Naive B cell (primary cell): ENCODE measurements around the gene ZC3H15. TPM values are rescaled to one million over a fixed set of nuclear protein-coding genes. Genes with fewer than 3 reads are reported as not detected.
A peak's percentile ranks its signal among the peaks of the same experiment; 100 is the strongest.
"Not testable (repeated sequence)": the region's sequence is repeated elsewhere in the genome, so short reads cannot be mapped to it uniquely, and the experiment has no call there.

Experiments
- ATAC-seq, 2 donors: fragments of 150-1000 bp; cut with Tn5 transposase; 2 replicates each; pipeline ENCODE4 v1.10.0; 2021; ENCODE audit warnings: low read depth in 2 of 2, mild to moderate bottlenecking in 2 of 2, moderate library complexity in 2 of 2
- DNase-seq: peaks from one replicate; pipeline ENCODE4 v3.0.0; 2022
- H3K27ac Mint-ChIP-seq, 6 donors: one replicate each; pipeline ENCODE4 v1.8.0; 2020 to 2022; ENCODE audit warnings: mild to moderate bottlenecking in 6 of 6, mixed read lengths in 6 of 6, moderate library complexity in 5 of 6, inconsistent platforms in 2 of 6
- H3K27me3 Mint-ChIP-seq, 3 donors: one replicate each; pipeline ENCODE4 v1.8.0; 2021 to 2022; ENCODE audit warnings: mixed read lengths in 3 of 3, mild to moderate bottlenecking in 1 of 3
- H3K36me3 Mint-ChIP-seq, 2 donors: one replicate each; pipeline ENCODE4 v1.8.0; 2020 to 2022; ENCODE audit warnings: mixed read lengths in 2 of 2, inconsistent platforms in 1 of 2, mild to moderate bottlenecking in 1 of 2
- H3K4me1 Mint-ChIP-seq, 3 donors: one replicate each; pipeline ENCODE4 v1.8.0; 2020 to 2022; ENCODE audit warnings: mixed read lengths in 3 of 3, inconsistent platforms in 1 of 3, mild to moderate bottlenecking in 1 of 3, moderate library complexity in 1 of 3
- H3K4me3 Mint-ChIP-seq, 8 donors: one replicate each; pipeline ENCODE4 v1.8.0; 2020 to 2022; ENCODE audit warnings: mild to moderate bottlenecking in 8 of 8, mixed read lengths in 8 of 8, moderate library complexity in 8 of 8, inconsistent platforms in 2 of 8
- H3K9me3 Mint-ChIP-seq, 7 donors: one replicate each; pipeline ENCODE4 v1.8.0; 2020 to 2022; ENCODE audit warnings: mixed read lengths in 7 of 7, mild to moderate bottlenecking in 5 of 7, inconsistent platforms in 2 of 7, moderate library complexity in 1 of 7
- polyA plus RNA-seq, 6 donors: library from polyadenylated mRNA; unstranded; fragments of 300-500 nt; fragmentation: Illumina TruSeq; gene quantifications; one replicate each; pipeline ENCODE4 v1.2.3, GENCODE V29; 2021; ENCODE audit warnings: low read depth in 6 of 6

ZC3H15 gene
- polyA plus RNA-seq, 6 donors from 2014 or later: 50.2 to 73.9 (median 56.8) TPM

- Mint-ChIP-seq H3K27me3 (no peaks in the 10 kb centered on the region), H3K36me3 (peaks cover 24% of the 10 kb centered on the region in 2 donors), H3K4me3 (no peak overlapping the region), H3K4me1 (peaks cover 0 to 6% (median 2%) of the 10 kb centered on the region in 3 donors), H3K9me3 (no peaks in the 10 kb centered on the region), H3K27ac (peak overlapping the region in 5 of 6 donors; percentile 5 to 67 (median 31))
- DNase-seq (no peak), ATAC-seq (no peak)
Measured at GRCh38 chr2:186508263-186508662, 22.2 kb downstream of the ZC3H15 start.

DNA sequence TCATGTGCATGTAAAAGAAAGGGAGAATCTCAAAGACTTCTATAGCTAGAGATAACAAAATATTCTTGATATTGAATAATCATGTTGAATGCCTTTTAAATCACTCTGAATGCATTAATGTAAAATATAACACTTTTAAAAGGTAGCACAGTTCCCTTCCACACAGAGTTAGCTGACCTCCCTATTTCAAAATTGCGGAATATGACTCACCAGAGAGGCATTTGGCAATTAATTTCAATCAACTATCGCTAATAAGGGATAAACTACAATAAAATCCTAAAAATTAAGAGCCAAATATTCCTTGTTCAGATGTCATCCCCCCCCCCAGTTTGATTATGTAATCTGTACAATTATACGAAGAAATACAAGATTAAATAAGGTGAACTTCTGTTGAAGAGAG, 29.3 kb downstream of the ZC3H15 start:
- no peak overlapping the region for H3K4me3 Mint-ChIP-seq
- H3K36me3 Mint-ChIP-seq: no peaks in the 10 kb centered on the region
- no peak for ATAC-seq
- H3K4me1 Mint-ChIP-seq: no peaks in the 10 kb centered on the region
- DNase-seq: no peak
- no peak overlapping the region for H3K27ac Mint-ChIP-seq
- H3K27me3 Mint-ChIP-seq: no peaks in the 10 kb centered on the region
- H3K9me3 Mint-ChIP-seq: no peaks in the 10 kb centered on the region

- Mint-ChIP-seq H3K4me3 (no peak overlapping the region), H3K4me1 (no peaks in the 10 kb centered on the region), H3K36me3 (peaks cover 7 to 9% of the 10 kb centered on the region in 2 donors), H3K27me3 (no peaks in the 10 kb centered on the region), H3K9me3 (no peaks in the 10 kb centered on the region), H3K27ac (peak overlapping the region in 1 of 6 donors; percentile 86)
- DNase-seq: no peak
- no peak for ATAC-seq
Measured at GRCh38 chr2:186516396-186516795, 30.3 kb downstream of the ZC3H15 start.

GRCh38 chr2:186517090-186517489, 31.0 kb downstream of the ZC3H15 start:
- Mint-ChIP-seq H3K27me3 (no peaks in the 10 kb centered on the region), H3K4me3 (no peak overlapping the region), H3K36me3 (peaks cover 7 to 9% of the 10 kb centered on the region in 2 donors), H3K9me3 (no peaks in the 10 kb centered on the region), H3K4me1 (no peaks in the 10 kb centered on the region), H3K27ac (peak overlapping the region in 2 of 6 donors; percentile 15 to 42)
- no peak for DNase-seq
- no peak for ATAC-seq

DNA sequence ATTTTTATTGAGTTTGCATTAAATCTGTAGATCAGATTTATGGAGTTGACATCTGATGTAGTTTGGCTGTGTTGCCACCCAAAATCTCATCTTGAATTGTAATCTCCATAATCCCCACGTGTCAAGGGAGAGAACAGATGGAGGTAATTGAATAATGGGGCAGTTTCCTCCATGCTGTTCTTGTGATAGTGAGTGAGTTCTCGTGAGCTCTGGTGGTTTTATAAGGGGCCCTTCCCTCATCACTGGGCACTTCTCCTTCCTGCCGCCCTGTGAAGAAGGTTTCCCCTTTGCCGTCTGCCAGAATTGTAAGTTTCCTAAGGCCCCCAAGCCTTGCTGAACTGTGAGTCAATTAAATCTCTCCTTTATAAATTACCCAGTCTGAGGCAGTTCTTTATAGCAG, 32.2 kb downstream of the ZC3H15 start:
- peak overlapping the region in 1 of 6 donors; percentile 5 for H3K27ac Mint-ChIP-seq
- no peaks in the 10 kb centered on the region for H3K4me1 Mint-ChIP-seq
- no peaks in the 10 kb centered on the region for H3K27me3 Mint-ChIP-seq
- H3K9me3 Mint-ChIP-seq: no peaks in the 10 kb centered on the region
- ATAC-seq (no peak), DNase-seq (no peak)
- no peak overlapping the region for H3K4me3 Mint-ChIP-seq
- peaks cover 7 to 9% of the 10 kb centered on the region in 2 donors for H3K36me3 Mint-ChIP-seq

DNA sequence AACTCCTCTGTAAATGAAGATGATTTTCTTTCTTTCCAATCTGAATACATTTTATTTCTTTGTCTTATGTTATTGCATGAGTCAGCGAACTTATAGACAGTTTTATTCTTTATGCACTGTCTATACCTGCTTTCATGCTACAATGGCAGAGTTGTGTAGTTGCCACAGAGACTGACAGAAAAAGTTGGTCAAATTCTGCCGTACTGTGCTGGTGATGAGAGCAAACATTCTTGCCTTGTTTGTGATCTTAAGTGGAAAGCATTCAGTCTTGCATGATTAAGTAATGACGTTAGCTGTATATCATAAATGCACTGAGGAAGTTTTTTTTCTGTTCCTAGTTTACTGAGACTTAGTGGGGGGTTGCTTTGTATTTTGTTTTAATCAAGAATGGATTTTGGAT, 32.9 kb downstream of the ZC3H15 start:
- peak overlapping the region in 2 of 6 donors; percentile 5 to 53 for H3K27ac Mint-ChIP-seq
- H3K4me1 Mint-ChIP-seq: no peaks in the 10 kb centered on the region
- no peaks in the 10 kb centered on the region for H3K27me3 Mint-ChIP-seq
- no peak for ATAC-seq
- no peak overlapping the region for H3K4me3 Mint-ChIP-seq
- H3K36me3 Mint-ChIP-seq: peaks cover 7 to 9% of the 10 kb centered on the region in 2 donors
- no peaks in the 10 kb centered on the region for H3K9me3 Mint-ChIP-seq
- DNase-seq: no peak

DNA sequence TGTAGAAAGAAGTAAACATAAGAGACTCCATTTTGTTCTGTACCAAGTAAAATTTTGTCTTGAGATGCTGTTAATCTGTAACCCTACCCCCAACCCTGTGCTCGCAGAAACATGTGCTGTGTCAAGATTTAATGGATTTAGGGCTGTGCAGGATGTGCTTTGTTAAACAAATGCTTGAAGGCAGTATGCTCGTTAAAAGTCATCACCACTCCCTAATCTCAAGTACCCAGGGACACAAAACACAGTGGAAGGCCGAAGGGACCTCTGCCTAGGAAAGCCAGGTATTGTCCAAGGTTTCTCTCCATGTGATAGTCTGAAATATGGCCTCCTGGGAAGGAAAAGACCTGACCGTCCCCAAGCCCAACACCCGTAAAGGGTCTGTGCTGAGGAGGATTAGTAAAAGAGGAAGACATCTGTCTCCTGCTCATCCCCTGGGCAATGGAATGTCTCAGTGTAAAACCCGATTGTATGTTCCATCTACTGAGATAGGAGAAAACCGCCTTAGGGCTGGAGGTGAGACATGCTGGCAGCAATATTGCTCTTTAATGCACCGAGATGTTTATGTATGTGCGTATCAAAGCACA, 35.6 kb downstream of the ZC3H15 start:
- not testable (repeated sequence) for ATAC-seq, H3K36me3 Mint-ChIP-seq, H3K9me3 Mint-ChIP-seq, H3K4me1 Mint-ChIP-seq, DNase-seq, H3K27me3 Mint-ChIP-seq, H3K4me3 Mint-ChIP-seq
- peak overlapping the region in 2 of 6 donors; percentile 29 to 65 for H3K27ac Mint-ChIP-seq

GRCh38 chr2:186522450-186522849, 36.4 kb downstream of the ZC3H15 start:
- peaks cover 7 to 9% of the 10 kb centered on the region in 2 donors for H3K36me3 Mint-ChIP-seq
- ATAC-seq (no peak), DNase-seq (no peak)
- peaks cover 0 to 2% (median 0%) of the 10 kb centered on the region in 7 donors for H3K9me3 Mint-ChIP-seq
- no peaks in the 10 kb centered on the region for H3K27me3 Mint-ChIP-seq
- H3K4me1 Mint-ChIP-seq: no peaks in the 10 kb centered on the region
- no peak overlapping the region for H3K4me3 Mint-ChIP-seq
- peak overlapping the region in 1 of 6 donors; percentile 2 for H3K27ac Mint-ChIP-seq

DNA sequence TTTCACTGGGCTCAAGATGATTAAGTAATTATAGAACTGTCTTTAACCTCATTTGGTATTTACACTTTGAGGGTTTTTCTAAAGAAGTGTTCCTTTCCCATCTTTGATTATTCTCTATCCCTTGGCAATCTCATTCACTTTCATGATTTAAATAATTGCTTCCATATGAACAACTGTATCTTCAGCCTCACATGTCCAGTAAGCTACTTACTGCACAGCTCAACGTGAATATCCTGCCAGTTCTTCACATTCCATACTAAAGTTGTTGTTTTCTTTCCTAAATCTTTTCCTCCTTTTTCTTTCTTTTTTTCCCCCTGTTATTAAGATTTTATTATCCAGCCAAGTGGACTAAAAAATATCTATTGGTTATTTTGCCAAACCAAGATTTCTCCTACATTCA, 37.7 kb downstream of the ZC3H15 start:
- Mint-ChIP-seq H3K27ac (peak overlapping the region in 1 of 6 donors; percentile 4), H3K4me3 (no peak overlapping the region)

DNA sequence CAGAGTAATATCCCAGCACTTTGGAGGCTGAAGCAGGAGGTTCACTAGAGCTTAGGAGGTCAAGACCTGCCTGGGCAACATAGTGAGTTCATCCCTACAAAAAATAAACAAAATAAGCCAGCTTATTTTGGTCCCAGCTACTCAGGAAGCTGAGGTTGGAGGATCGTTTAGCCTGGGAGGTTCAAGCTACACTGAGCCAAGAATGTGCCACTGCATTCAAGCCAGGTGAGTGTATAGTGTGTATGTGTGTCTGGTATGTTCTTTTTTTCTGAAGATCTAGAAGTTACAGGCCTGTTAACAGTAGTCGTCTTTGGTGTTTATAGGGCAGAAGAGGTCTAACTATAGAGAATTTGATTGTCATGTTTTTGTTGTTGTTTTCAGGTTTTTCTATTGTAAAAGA, 40.2 kb downstream of the ZC3H15 start:
- Mint-ChIP-seq H3K27ac (no peak overlapping the region), H3K4me1 (no peaks in the 10 kb centered on the region)

More for the DNA sequence above, 37.7 kb downstream of the ZC3H15 start:
- Mint-ChIP-seq H3K36me3 (peaks cover 7 to 9% of the 10 kb centered on the region in 2 donors), H3K9me3 (peaks cover 0 to 2% (median 0%) of the 10 kb centered on the region in 7 donors), H3K4me1 (no peaks in the 10 kb centered on the region), H3K27me3 (no peaks in the 10 kb centered on the region)
- DNase-seq (no peak), ATAC-seq (no peak)

GRCh38 chr2:186530314-186530713, 44.3 kb downstream of the ZC3H15 start:
- no peak overlapping the region for H3K4me3 Mint-ChIP-seq
- H3K4me1 Mint-ChIP-seq: no peaks in the 10 kb centered on the region
- ATAC-seq (no peak), DNase-seq (no peak)
- no peaks in the 10 kb centered on the region for H3K36me3 Mint-ChIP-seq
- H3K27ac Mint-ChIP-seq: no peak overlapping the region
- no peaks in the 10 kb centered on the region for H3K27me3 Mint-ChIP-seq
- peaks cover 0 to 2% (median 0%) of the 10 kb centered on the region in 7 donors for H3K9me3 Mint-ChIP-seq

More for the DNA sequence above, 40.2 kb downstream of the ZC3H15 start:
- no peaks in the 10 kb centered on the region for H3K27me3 Mint-ChIP-seq
- DNase-seq (no peak), ATAC-seq (no peak)
- H3K36me3 Mint-ChIP-seq: peaks cover under 1% of the 10 kb centered on the region in 2 donors
- H3K9me3 Mint-ChIP-seq: peaks cover 0 to 2% (median 0%) of the 10 kb centered on the region in 7 donors
- H3K4me3 Mint-ChIP-seq: no peak overlapping the region

GRCh38 chr2:186531257-186531775, 45.3 kb downstream of the ZC3H15 start:
- H3K27me3 Mint-ChIP-seq: peaks cover 0 to 5% (median 0%) of the 10 kb centered on the region in 3 donors
- H3K27ac Mint-ChIP-seq: no peak overlapping the region
- no peak overlapping the region for H3K4me3 Mint-ChIP-seq
- ATAC-seq (no peak), DNase-seq (no peak)
- H3K4me1 Mint-ChIP-seq: no peaks in the 10 kb centered on the region
- peaks cover 0 to 2% (median 0%) of the 10 kb centered on the region in 7 donors for H3K9me3 Mint-ChIP-seq
- no peaks in the 10 kb centered on the region for H3K36me3 Mint-ChIP-seq

DNA sequence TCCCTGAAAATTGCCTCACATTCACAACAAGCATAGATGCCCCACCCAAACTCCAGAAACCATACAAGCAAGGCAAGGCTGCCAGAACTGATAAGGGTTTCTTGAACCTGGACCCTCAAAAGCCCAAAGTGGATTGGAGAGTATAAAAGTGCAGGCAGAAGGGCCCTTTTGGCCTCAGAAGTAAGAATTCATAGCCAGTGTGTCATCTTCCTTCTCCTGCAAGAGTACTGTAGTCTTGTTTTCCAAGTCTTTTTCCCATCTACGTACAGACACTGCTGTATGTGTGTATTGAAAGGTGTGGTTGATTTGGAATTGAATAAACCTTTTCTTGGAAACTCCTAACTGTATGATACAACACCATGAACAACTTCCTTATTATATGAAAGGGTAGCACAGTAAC, 46.8 kb downstream of the ZC3H15 start:
- no peak for ATAC-seq
- H3K4me1 Mint-ChIP-seq: no peaks in the 10 kb centered on the region
- H3K4me3 Mint-ChIP-seq: no peak overlapping the region
- H3K27me3 Mint-ChIP-seq: peaks cover 0 to 11% (median 6%) of the 10 kb centered on the region in 3 donors
- H3K9me3 Mint-ChIP-seq: no peaks in the 10 kb centered on the region
- DNase-seq: no peak
- H3K36me3 Mint-ChIP-seq: no peaks in the 10 kb centered on the region
- H3K27ac Mint-ChIP-seq: no peak overlapping the region

DNA sequence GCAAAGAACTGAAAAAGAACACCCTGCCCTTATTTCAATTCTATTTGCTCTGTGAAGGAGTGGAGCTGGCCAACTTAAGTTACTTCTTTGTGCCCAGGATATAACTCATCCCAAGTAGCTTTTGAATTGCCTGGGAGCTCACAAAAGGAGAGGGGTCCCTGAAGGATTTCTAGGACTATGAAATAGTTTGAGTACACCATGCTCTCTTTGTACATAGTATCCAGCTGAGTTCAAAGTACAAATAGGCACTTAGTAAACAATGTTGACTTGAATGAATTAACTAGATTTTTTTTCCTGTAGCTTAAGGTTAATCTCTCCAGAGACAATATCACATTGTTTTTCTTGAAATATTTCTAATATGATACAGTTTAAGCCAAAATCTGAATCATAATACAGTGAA, 47.7 kb downstream of the ZC3H15 start:
- ATAC-seq: no peak

More for the DNA sequence above, 47.7 kb downstream of the ZC3H15 start:
- DNase-seq: no peak
- no peaks in the 10 kb centered on the region for H3K36me3 Mint-ChIP-seq
- H3K4me3 Mint-ChIP-seq: no peak overlapping the region
- no peak overlapping the region for H3K27ac Mint-ChIP-seq
- H3K4me1 Mint-ChIP-seq: no peaks in the 10 kb centered on the region
- H3K9me3 Mint-ChIP-seq: no peaks in the 10 kb centered on the region
- peaks cover 0 to 16% (median 6%) of the 10 kb centered on the region in 3 donors for H3K27me3 Mint-ChIP-seq
